Astrocyte of the cerebellum (primary cell): ENCODE results near the gene MAT1A.

Experiments used
- DNase-seq: peaks from one replicate; pipeline ENCODE4 v3.0.0-alpha.2; 2011; ENCODE audit warnings: low read depth
- H3K4me3 ChIP-seq: 2 replicates; pipeline ENCODE4 v1.5.1; 2011; ENCODE audit warnings: mild to moderate bottlenecking, low read depth, low read length, moderate library complexity
- CTCF ChIP-seq: IDR thresholded peaks from 2 replicates; pipeline ENCODE4 v1.5.1; 2012; ENCODE audit warnings: low read length, low read depth, moderate library complexity, mild to moderate bottlenecking; ENCODE audit errors: missing control alignments
- in situ Hi-C: cut with HindIII; loops from 2 replicates; pipeline ENCODE4 v1.10.0; 2017; ENCODE audit warnings: low sequenced_read_pairs

Gene MAT1A

GRCh38 chr10:80289451-80290287 is at the start of gene MAT1A:
MAT1A (minus strand) TSS chr10:80289658; CDS start chr10:80289423, 235 bp downstream.
- DNase-seq, result no peak
- in situ Hi-C loops, result no loop called here
- no peak within 1 kb of the TSS for H3K4me3 ChIP-seq
- no peak for TF ChIP-seq CTCF

- in situ Hi-C loops, result no loop called here
Measured at GRCh38 chr10:80333983-80334382, 44.5 kb upstream of the MAT1A start.

GRCh38 chr10:80324891-80325364 is 35.5 kb upstream of the MAT1A start:
- TF ChIP-seq CTCF, result no peak
- H3K4me3 ChIP-seq, result no peak overlapping the region
- in situ Hi-C loops, result no loop called here
- no peak for DNase-seq

More at GRCh38 chr10:80333983-80334382, 44.5 kb upstream of the MAT1A start:
- H3K4me3 ChIP-seq, result no peak overlapping the region
- TF ChIP-seq CTCF, result no peak
- no peak for DNase-seq

GRCh38 chr10:80324086-80324485 is 34.6 kb upstream of the MAT1A start:
- in situ Hi-C loops, result no loop called here
- H3K4me3 ChIP-seq, result no peak overlapping the region
- no peak for TF ChIP-seq CTCF
- no peak for DNase-seq

- in situ Hi-C loops, result no loop called here
- no peak for DNase-seq
- H3K4me3 ChIP-seq, result no peak overlapping the region
- TF ChIP-seq CTCF, result no peak
Measured at GRCh38 chr10:80323311-80323710, 33.9 kb upstream of the MAT1A start.

GRCh38 chr10:80322711-80323110 is 33.3 kb upstream of the MAT1A start:
- H3K4me3 ChIP-seq, result no peak overlapping the region
- DNase-seq, result no peak
- in situ Hi-C loops, result no loop called here
- TF ChIP-seq CTCF, result no peak
